HCT116 (cell line): Measurements from ENCODE around the gene HBM. TPM values are rescaled to one million over a fixed set of nuclear protein-coding genes. Genes with fewer than 3 reads are reported as not detected.

Experiments
- ATAC-seq: fragments of 200-7000 bp; cut with Tn5 transposase; 2 replicates; pipeline ENCODE4 v1.9.1; 2020; ENCODE audit warnings: mild to moderate bottlenecking, moderate library complexity
- BruUV-seq: library from RNA; stranded (reverse); fragments of 400-500 nt; replicated peaks from 2 replicates; lab custom pipeline; 2021; lab: Mats Ljungman, UMichigan
- CTCF ChIA-PET: fragments of 300-600 bp; sonication (Branson Sonifier 250); formaldehyde crosslinking; loops from one replicate; lab custom pipeline; 2021; ENCODE audit warnings: antibody characterized with exemption; lab: Charles Lee
- POLR2A ChIA-PET: fragments of 300-600, 350-600 bp; sonication (Branson Sonifier 250); formaldehyde crosslinking; loops from one replicate; lab custom pipeline; 2021; ENCODE audit warnings: antibody characterized with exemption; lab: Charles Lee
- RAD21 ChIA-PET, 2 experiments: fragments of 300-600 bp; sonication (Branson Sonifier 250); formaldehyde crosslinking; loops; one replicate each; lab custom pipeline; 2023; ENCODE audit warnings: low total read pairs in 2 of 2; ENCODE audit not compliant: uncharacterized antibody in 2 of 2, unreplicated experiment in 2 of 2, low non-redundant PET in 1 of 2; lab: Charles Lee
- DNase-seq: peaks from one replicate; pipeline ENCODE4 v3.0.0-alpha.2; 2010; ENCODE audit warnings: low read depth, low spot score
- H2AFZ ChIP-seq: fragments of 200-600 bp; shearing (Covaris generic), sonication (generic); 2 replicates; pipeline ENCODE4 v1.6.1; 2017; ENCODE audit warnings: low read depth, mixed run types, mixed read lengths, antibody characterized with exemption, low read length; ENCODE audit not compliant: poor library complexity, severe bottlenecking
- H3K27ac ChIP-seq: 2 replicates; pipeline ENCODE4 v1.5.1; 2012; ENCODE audit warnings: low read depth, low read length
- H3K27me3 ChIP-seq: fragments of 200-600 bp; sonication (generic); 2 replicates; pipeline ENCODE4 v1.6.1; 2016; ENCODE audit warnings: mixed run types, low read length, mixed read lengths; ENCODE audit not compliant: insufficient read depth
- H3K36me3 ChIP-seq, 2 experiments: fragments of 200-500 bp in 1 of 2; fragments of 200-600 bp in 1 of 2; sonication (Bioruptor generic) in 1 of 2; sonication (generic) in 1 of 2; 2 replicates each; pipeline versions ENCODE4 v1.5.1 to v1.6.1; 2014 to 2016; ENCODE audit warnings: low read length in 2 of 2, inconsistent platforms in 1 of 2, mixed read lengths in 1 of 2, mixed run types in 1 of 2; ENCODE audit not compliant: insufficient read depth in 2 of 2, control insufficient read depth in 1 of 2
- H3K4me1 ChIP-seq, 2 experiments: fragments of 200-600 bp in 1 of 2; sonication (generic) in 1 of 2; 2 replicates each; pipeline versions ENCODE4 v1.5.1 to v1.6.1; 2012 to 2017; ENCODE audit warnings: low read length in 2 of 2, inconsistent platforms in 1 of 2, mild to moderate bottlenecking in 1 of 2, mixed read lengths in 1 of 2, mixed run types in 1 of 2, moderate library complexity in 1 of 2; ENCODE audit not compliant: insufficient read depth in 2 of 2, control insufficient read depth in 1 of 2
- H3K4me2 ChIP-seq: fragments of 200-600 bp; sonication (generic); 2 replicates; pipeline ENCODE4 v1.6.1; 2017; ENCODE audit warnings: mixed run types, low read length, mixed read lengths
- H3K4me3 ChIP-seq, 2 experiments: fragments of 200-600 bp in 1 of 2; sonication (generic) in 1 of 2; replicated peaks in 1 of 2; 2 replicates each; pipeline ENCODE4 v1.5.1; 2011 to 2016; ENCODE audit warnings: low read length in 2 of 2, control low read depth in 1 of 2, low read depth in 1 of 2, mild to moderate bottlenecking in 1 of 2, mixed read lengths in 1 of 2, mixed run types in 1 of 2
- H3K79me2 ChIP-seq: fragments of 200-600 bp; sonication (generic); 2 replicates; pipeline ENCODE4 v1.6.1; 2017; ENCODE audit warnings: mild to moderate bottlenecking, mixed run types, low read length, moderate library complexity, mixed read lengths; ENCODE audit not compliant: insufficient read depth
- H3K9ac ChIP-seq: fragments of 200-600 bp; sonication (generic); 2 replicates; pipeline ENCODE4 v1.6.1; 2016; ENCODE audit warnings: low read length, mixed read lengths
- H3K9me2 ChIP-seq: fragments of 200-600 bp; sonication (generic), shearing (Covaris generic); 2 replicates; pipeline ENCODE4 v1.6.1; 2017; ENCODE audit warnings: mixed run types, mild to moderate bottlenecking, moderate library complexity; ENCODE audit not compliant: insufficient read depth
- H3K9me3 ChIP-seq, 2 experiments: fragments of 200-500 bp in 1 of 2; fragments of 200-600 bp in 1 of 2; sonication (Bioruptor generic) in 1 of 2; sonication (generic) in 1 of 2; 2 replicates each; pipeline ENCODE4 v1.6.1; 2014 to 2017; ENCODE audit warnings: low read length in 2 of 2, mixed read lengths in 2 of 2, inconsistent platforms in 1 of 2, low read depth in 1 of 2, mild to moderate bottlenecking in 1 of 2, mixed run types in 1 of 2, moderate library complexity in 1 of 2; ENCODE audit not compliant: control insufficient read depth in 1 of 2, insufficient read depth in 1 of 2
- H4K20me1 ChIP-seq: fragments of 200-600 bp; sonication (generic), shearing (Covaris generic); 2 replicates; pipeline ENCODE4 v1.6.1; 2017; ENCODE audit warnings: mixed run types, mild to moderate bottlenecking, moderate library complexity; ENCODE audit not compliant: insufficient read depth
- CBX3 ChIP-seq: IDR thresholded peaks from 2 replicates; pipeline ENCODE4 v1.6.1; 2012; ENCODE audit warnings: low read depth
- EZH2 ChIP-seq: fragments of 200-600 bp; sonication (generic); IDR thresholded peaks from 2 replicates; pipeline ENCODE4 v1.6.1; 2017; ENCODE audit warnings: antibody characterized with exemption, mixed run types
- JUND ChIP-seq: IDR thresholded peaks from 2 replicates; pipeline ENCODE4 v1.6.1; 2012
- REST ChIP-seq: IDR thresholded peaks from 2 replicates; pipeline ENCODE4 v1.6.1; 2012; ENCODE audit warnings: low read depth
- TCF7L2 ChIP-seq: IDR thresholded peaks from 2 replicates; pipeline ENCODE4 v1.7.0; 2011; ENCODE audit warnings: borderline replicate concordance, inconsistent platforms; ENCODE audit not compliant: insufficient read depth, insufficient read length; ENCODE audit errors: extremely low read depth
- YY1 ChIP-seq: IDR thresholded peaks from 2 replicates; pipeline ENCODE4 v1.6.1; 2011; ENCODE audit warnings: low read length, low read depth, moderate library complexity, mild to moderate bottlenecking; ENCODE audit not compliant: insufficient replicate concordance; ENCODE audit errors: extremely low read depth
- ZNF274 ChIP-seq: fragments of 200-500 bp; sonication (Bioruptor generic); IDR thresholded peaks from 2 replicates; pipeline ENCODE4 v1.6.1; 2014; ENCODE audit warnings: mild to moderate bottlenecking, low read depth, low read length, inconsistent platforms
- intact Hi-C: fragments of 100-400 bp; cut with micrococcal nuclease; formaldehyde crosslinking; loops from 2 replicates; pipeline ENCODE4 v1.10.0; 2022
- total RNA-seq: library from RNA; stranded (reverse); gene quantifications from one replicate; pipeline ENCODE4 v1.2.1, GENCODE V29; 2021; ENCODE audit not compliant: unreplicated experiment
- TF ChIP-seq, protein P1 (sequence below), 3 experiments: fragments of 200-600 bp in 1 of 3; sonication (generic) in 1 of 3; IDR thresholded peaks in 2 of 3; conservative IDR thresholded peaks in 1 of 3; 2 replicates each; pipeline ENCODE4 v1.5.1; 2012 to 2017; ENCODE audit warnings: low read depth in 2 of 3, low read length in 2 of 3, antibody characterized with exemption in 1 of 3, borderline replicate concordance in 1 of 3, control low read depth in 1 of 3, mild to moderate bottlenecking in 1 of 3, mixed read lengths in 1 of 3, mixed run types in 1 of 3, moderate library complexity in 1 of 3; ENCODE audit not compliant: insufficient read depth in 1 of 3
- TF ChIP-seq, protein P2 (sequence below): IDR thresholded peaks from 2 replicates; pipeline ENCODE4 v1.6.1; 2012
- TF ChIP-seq, protein P3 (sequence below): IDR thresholded peaks from 2 replicates; pipeline ENCODE4 v1.6.1; 2012

Gene HBM
- total RNA-seq, 1 experiment from 2014 or later, result not detected

DNA sequence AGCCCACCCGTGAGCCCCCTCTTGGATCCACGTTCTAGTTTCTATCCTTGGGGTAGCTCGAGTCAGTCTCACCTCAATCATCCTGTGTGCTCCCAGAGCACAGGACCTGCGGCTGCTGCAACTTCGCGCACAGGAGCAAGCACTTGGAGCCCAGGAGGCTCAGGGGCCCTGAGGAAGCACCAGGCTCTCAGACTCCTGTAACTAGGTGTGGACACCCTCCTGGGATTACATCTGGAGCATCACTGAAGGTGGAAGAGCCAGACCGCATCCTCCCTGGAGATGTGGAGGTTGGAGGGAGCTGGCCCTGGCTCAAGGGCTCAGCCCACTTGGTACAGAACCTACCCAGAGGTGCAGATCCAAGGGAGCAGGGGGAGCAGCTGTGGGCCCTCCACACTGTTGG is 17.2 kb downstream of the HBM start (continued):
- TF ChIP-seq, protein P1, sequence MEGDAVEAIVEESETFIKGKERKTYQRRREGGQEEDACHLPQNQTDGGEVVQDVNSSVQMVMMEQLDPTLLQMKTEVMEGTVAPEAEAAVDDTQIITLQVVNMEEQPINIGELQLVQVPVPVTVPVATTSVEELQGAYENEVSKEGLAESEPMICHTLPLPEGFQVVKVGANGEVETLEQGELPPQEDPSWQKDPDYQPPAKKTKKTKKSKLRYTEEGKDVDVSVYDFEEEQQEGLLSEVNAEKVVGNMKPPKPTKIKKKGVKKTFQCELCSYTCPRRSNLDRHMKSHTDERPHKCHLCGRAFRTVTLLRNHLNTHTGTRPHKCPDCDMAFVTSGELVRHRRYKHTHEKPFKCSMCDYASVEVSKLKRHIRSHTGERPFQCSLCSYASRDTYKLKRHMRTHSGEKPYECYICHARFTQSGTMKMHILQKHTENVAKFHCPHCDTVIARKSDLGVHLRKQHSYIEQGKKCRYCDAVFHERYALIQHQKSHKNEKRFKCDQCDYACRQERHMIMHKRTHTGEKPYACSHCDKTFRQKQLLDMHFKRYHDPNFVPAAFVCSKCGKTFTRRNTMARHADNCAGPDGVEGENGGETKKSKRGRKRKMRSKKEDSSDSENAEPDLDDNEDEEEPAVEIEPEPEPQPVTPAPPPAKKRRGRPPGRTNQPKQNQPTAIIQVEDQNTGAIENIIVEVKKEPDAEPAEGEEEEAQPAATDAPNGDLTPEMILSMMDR (IDR thresholded peaks at IDR 0.05 in 2 of 3, conservative IDR thresholded peaks at IDR 0.05 in 1 of 3; ENCODE audit: borderline replicate concordance in 1 of 3, insufficient read depth in 1 of 3, low read depth in 2 of 3, low read length in 2 of 3), result no peak
- no peak for TF ChIP-seq EZH2
- TF ChIP-seq TCF7L2, result no peak
- no peak for TF ChIP-seq REST
- TF ChIP-seq YY1, result no peak
- TF ChIP-seq, protein P2, sequence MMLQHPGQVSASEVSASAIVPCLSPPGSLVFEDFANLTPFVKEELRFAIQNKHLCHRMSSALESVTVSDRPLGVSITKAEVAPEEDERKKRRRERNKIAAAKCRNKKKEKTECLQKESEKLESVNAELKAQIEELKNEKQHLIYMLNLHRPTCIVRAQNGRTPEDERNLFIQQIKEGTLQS, result no peak

DNA sequence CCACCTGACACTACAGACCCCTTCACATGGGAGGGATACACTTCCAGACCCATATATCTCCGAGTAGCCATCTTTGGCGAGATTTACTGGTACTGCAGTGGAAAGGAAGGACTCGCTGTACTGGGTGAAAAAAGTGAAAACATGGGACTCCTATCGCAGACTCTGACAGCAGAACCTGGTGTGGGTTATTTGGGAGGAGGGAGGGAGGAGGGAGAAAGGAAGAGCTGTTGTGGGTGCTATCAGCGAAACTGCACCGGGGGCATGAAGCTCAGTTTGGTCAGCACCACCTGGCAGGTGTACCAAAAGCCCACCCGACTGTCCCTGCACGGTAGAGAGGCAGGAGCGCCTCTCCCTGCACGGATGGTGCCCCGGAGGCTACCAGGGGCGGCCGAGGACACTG is 19.4 kb downstream of the HBM start:
- POLR2A ChIA-PET, result no interaction called here
- no peak for DNase-seq

More for the DNA sequence above, 19.4 kb downstream of the HBM start:
- Histone ChIP-seq H2AFZ (no peak overlapping the region), H3K27me3 (no peaks in the 10 kb centered on the region), H3K9ac (no peak overlapping the region), H3K9me3 (no peaks in the 10 kb centered on the region), H3K4me3 (no peak overlapping the region), H3K9me2 (no peaks in the 10 kb centered on the region), H3K79me2 (no peaks in the 10 kb centered on the region), H3K4me2 (no peak overlapping the region), H3K27ac (no peak overlapping the region), H3K36me3 (peaks cover 0 to 2% of the 10 kb centered on the region in 2 experiments; a peak in 1 of 4 replicates), H3K4me1 (no peaks in the 10 kb centered on the region), H4K20me1 (no peaks in the 10 kb centered on the region)
- BruUV-seq, result no TSS peak
- RAD21 ChIA-PET, result no interaction called here
- intact Hi-C loops, result no loop called here
- no peak for TF ChIP-seq ZNF274
- TF ChIP-seq, protein P3, sequence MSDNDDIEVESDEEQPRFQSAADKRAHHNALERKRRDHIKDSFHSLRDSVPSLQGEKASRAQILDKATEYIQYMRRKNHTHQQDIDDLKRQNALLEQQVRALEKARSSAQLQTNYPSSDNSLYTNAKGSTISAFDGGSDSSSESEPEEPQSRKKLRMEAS, result no peak
- TF ChIP-seq YY1, result no peak
- no peak for TF ChIP-seq JUND
- no peak for TF ChIP-seq CBX3
- ATAC-seq, result no peak
- CTCF ChIA-PET, result no interaction called here
